ENCODE measurements around the gene LIPN. TPM values are rescaled to one million over a fixed set of nuclear protein-coding genes. Genes with fewer than 3 reads are reported as not detected.
A peak's percentile ranks its signal among the peaks of the same experiment; 100 is the strongest.

The LIPN gene
- total RNA-seq, 2 experiments from 2014 or later, result not detected

DNA sequence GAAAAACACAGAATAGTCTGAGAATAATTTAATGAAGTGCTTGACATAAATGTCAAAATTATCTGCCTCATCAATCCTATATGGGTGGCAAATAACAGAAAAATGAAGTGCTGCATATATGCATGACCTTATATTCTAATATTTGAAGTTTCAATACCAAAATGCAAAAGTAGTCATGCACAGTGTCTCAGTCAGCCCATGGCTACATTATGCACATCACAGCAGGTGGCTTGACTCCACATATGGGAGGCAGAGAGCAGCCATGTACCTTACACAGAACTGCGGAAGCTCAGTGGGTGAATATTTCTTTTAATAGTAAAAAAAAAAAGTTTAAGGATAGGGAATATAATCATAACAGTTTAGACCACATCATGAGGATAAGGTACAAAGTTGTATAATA is 17.4 kb upstream of the LIPN start:
- no peak overlapping the region for H3K27ac Mint-ChIP-seq
- H3K4me3 Mint-ChIP-seq, result no peak overlapping the region
- peaks cover 2% of the 10 kb centered on the region for H3K4me1 Mint-ChIP-seq (ENCODE audit: low read depth)
- intact Hi-C loops (cut with micrococcal nuclease), result no loop called here
- no peaks in the 10 kb centered on the region for H3K36me3 Mint-ChIP-seq (ENCODE audit: low read depth)
- ChIA-PET CTCF (interaction anchor here (0.7 to 1.4 kb wide), 2 partner anchors 14 to 68 kb away, joined by 4 to 5 read pairs; no protein-coding TSS in a partner anchor), POLR2A (no interaction called here)
- DNase-seq, result no peak
- peaks cover 13% of the 10 kb centered on the region for H3K27me3 Mint-ChIP-seq
- ATAC-seq, result no peak
- no peak for TF ChIP-seq CTCF (IDR thresholded peaks at IDR 0.05)
- peaks cover 7% of the 10 kb centered on the region for H3K9me3 Mint-ChIP-seq

- Mint-ChIP-seq H3K27ac (no peak overlapping the region), H3K27me3 (peaks cover 12% of the 10 kb centered on the region), H3K9me3 (peaks cover 7% of the 10 kb centered on the region), H3K4me1 (ENCODE audit: low read depth) (peaks cover 2% of the 10 kb centered on the region), H3K36me3 (ENCODE audit: low read depth) (no peaks in the 10 kb centered on the region), H3K4me3 (no peak overlapping the region)
- no peak for DNase-seq
- ChIA-PET CTCF (interaction anchor here (1.0 kb wide), 1 partner anchor 15 kb away, joined by 3 read pairs; no protein-coding TSS in a partner anchor), POLR2A (no interaction called here)
- no peak for TF ChIP-seq CTCF (IDR thresholded peaks at IDR 0.05)
- ATAC-seq, result no peak
- intact Hi-C loops (cut with micrococcal nuclease), result no loop called here
These were observed 15.8 kb upstream of the LIPN start for GRCh38 chr10:88744002-88744401.

DNA sequence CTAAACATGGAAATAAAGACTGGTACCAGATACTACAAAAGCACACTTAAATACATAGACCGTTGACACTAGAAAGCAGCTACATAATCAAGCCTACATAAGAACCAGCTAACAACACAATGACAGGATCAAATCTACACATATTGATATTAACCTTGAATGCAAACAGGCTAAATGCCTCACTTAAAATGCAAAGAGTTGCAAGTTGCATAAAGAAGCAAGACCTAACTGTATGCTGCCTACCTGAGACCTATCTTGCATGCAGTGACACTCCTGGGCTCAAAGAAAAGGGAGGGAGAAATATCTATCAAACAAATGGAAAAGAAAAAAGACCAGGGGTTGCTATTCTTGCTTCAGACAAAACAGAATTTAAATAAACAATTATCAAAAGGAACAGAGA is 14.2 kb upstream of the LIPN start:
- Mint-ChIP-seq H3K27me3 (peaks cover 10% of the 10 kb centered on the region), H3K36me3 (ENCODE audit: low read depth) (no peaks in the 10 kb centered on the region), H3K27ac (no peak overlapping the region), H3K4me3 (no peak overlapping the region), H3K9me3 (peaks cover 9% of the 10 kb centered on the region), H3K4me1 (ENCODE audit: low read depth) (peaks cover 2% of the 10 kb centered on the region)
- no peak for ATAC-seq
- DNase-seq, result no peak
- intact Hi-C loops (cut with micrococcal nuclease), result no loop called here
- POLR2A ChIA-PET, result no interaction called here
- TF ChIP-seq CTCF (IDR thresholded peaks at IDR 0.05), result no peak
- CTCF ChIA-PET, result interaction anchor here (0.8 to 3.9 kb wide), 3 partner anchors 17 to 90 kb away, joined by 3 to 14 read pairs (median 3); no protein-coding TSS in a partner anchor

- Mint-ChIP-seq H3K4me3 (no peak overlapping the region), H3K4me1 (ENCODE audit: low read depth) (peaks cover 6% of the 10 kb centered on the region), H3K27me3 (no peaks in the 10 kb centered on the region), H3K9me3 (peaks cover 1% of the 10 kb centered on the region), H3K27ac (no peak overlapping the region), H3K36me3 (ENCODE audit: low read depth) (no peaks in the 10 kb centered on the region)
- TF ChIP-seq CTCF (IDR thresholded peaks at IDR 0.05), result no peak
- CTCF ChIA-PET, result no interaction called here
- DNase-seq (no peak), ATAC-seq (no peak)
- POLR2A ChIA-PET, result no interaction called here
- intact Hi-C loops (cut with micrococcal nuclease), result no loop called here
These were observed 5.5 kb upstream of the LIPN start for GRCh38 chr10:88754287-88754686.

DNA sequence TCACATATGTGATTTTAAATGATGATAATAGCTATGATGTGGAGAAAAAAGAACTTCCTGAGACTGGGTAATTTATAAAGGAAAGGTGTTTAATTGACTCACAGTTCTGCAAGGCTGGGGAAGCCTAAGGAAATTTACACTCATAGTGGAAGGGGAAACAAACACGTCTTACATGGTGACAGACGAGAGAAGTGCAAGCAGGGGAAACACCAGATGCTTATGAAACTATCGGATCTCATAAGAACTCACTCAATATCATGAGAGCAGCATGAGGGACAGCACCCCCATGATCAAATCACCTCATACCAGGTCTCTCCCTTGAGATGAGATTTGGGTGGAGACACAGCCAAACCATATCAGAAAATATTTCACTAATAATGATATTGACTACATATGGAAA is 4.1 kb upstream of the LIPN start:
- POLR2A ChIA-PET, result no interaction called here
- H3K27ac Mint-ChIP-seq, result no peak overlapping the region

More for the DNA sequence above, 4.1 kb upstream of the LIPN start:
- Mint-ChIP-seq H3K4me1 (ENCODE audit: low read depth) (peaks cover 12% of the 10 kb centered on the region), H3K9me3 (no peaks in the 10 kb centered on the region), H3K36me3 (ENCODE audit: low read depth) (no peaks in the 10 kb centered on the region), H3K27me3 (no peaks in the 10 kb centered on the region), H3K4me3 (no peak overlapping the region)
- CTCF ChIA-PET, result no interaction called here
- TF ChIP-seq CTCF (IDR thresholded peaks at IDR 0.05), result no peak
- peak; percentile 97 for ATAC-seq
- DNase-seq, result peak; percentile 45
- intact Hi-C loops (cut with micrococcal nuclease), result no loop called here

Measured in activated CD8-positive, alpha-beta T cell treated with anti-CD3 and anti-CD28 coated beads for 36 hours (primary cell).